PFSK-1 (cell line): ENCODE measurements around the gene SYCE3.

Experiments
- FOXP2 ChIP-seq: optimal IDR thresholded peaks from 2 replicates; pipeline ENCODE3; 2011; ENCODE audit warnings: borderline replicate concordance, control low read depth, inconsistent platforms; ENCODE audit not compliant: insufficient read depth; ENCODE audit errors: extremely low read length, extremely low read depth
- POLR2AphosphoS5 ChIP-seq: IDR thresholded peaks from 2 replicates; pipeline ENCODE4 v1.6.1; 2012; ENCODE audit warnings: low read depth, mild to moderate bottlenecking, control low read depth, low read length, moderate library complexity
- REST ChIP-seq, 2 experiments: IDR thresholded peaks; 2 replicates each; pipeline versions ENCODE4 v1.6.1 to v1.8.0; 2011 to 2012; ENCODE audit warnings: low read depth in 2 of 2, low read length in 2 of 2, control low read depth in 1 of 2, inconsistent platforms in 1 of 2, mild to moderate bottlenecking in 1 of 2, moderate library complexity in 1 of 2; ENCODE audit not compliant: insufficient read depth in 1 of 2
- SIN3A ChIP-seq: IDR thresholded peaks from 2 replicates; pipeline ENCODE4 v1.6.1; 2012; ENCODE audit warnings: mild to moderate bottlenecking, low read length, moderate library complexity, borderline replicate concordance; ENCODE audit not compliant: insufficient read depth
- TAF1 ChIP-seq: IDR thresholded peaks from 2 replicates; pipeline ENCODE4 v1.6.1; 2012; ENCODE audit warnings: low read length, control low read depth, borderline replicate concordance; ENCODE audit not compliant: insufficient read depth

Gene SYCE3

DNA sequence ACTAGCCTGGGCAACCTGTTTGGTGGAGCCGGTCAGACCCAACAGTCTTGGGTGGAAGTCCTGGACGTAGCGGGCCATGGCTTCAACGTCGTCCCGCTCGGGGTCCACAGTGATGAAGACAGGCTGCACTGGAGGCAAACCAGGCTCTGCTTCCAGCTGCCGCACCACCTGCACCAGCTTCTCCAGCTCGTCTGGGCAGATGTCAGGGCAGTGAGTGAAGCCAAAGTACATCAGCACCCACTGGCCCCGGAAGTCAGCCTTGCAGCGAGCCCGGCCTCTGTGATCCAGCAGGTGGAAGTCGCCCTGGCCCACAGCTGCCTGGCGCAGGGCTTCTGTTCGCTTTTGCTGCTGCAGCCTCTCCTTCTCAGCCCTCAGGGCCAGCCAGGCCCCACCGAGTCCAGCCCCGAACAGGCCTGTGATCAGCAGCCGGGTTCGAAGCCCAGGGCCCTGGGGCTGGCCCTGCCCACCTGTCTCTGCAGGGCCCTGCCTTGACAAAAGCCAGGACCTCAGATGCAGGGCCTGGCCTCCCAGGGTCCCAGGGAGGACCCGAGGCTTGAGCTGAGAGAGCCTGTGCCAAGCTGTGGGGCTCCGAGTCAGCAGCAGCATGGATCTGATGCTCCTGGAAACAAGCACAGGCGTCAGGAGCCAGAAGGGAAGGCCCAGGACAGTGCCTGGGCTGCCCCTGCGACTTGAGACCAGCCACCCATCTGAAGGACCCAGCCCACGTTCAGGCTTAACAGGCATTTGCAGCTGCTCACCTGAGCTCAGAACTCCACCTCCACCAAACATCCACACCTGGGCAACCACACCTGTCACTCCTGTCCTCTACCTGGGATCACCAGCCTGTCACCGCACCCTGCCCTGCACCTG lies 38.7 kb downstream of the SYCE3 start:
- TF ChIP-seq POLR2AphosphoS5 (no peak), REST (IDR thresholded peaks at IDR 0.05; ENCODE audit: insufficient read depth in 1 of 2, low read depth in 2 of 2, low read length in 2 of 2) (no peak), TAF1 (no peak), SIN3A (no peak), FOXP2 (no peak)

DNA sequence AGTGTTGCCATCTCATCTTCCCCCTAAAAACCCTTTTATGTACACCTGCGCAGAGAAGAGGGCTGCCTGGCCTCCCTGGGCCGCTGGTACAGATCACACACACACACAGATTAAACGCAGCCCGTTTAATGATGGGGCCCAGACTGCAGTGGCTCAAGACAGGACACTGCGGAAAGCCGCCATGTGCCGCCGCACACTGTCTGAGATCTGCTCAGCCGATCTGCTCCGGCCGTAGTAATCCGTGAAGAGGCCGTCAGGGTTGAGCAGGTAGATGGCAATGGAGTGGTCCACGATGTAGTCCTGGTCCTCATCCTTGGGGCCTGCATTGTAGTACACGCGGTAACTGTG lies 39.3 kb downstream of the SYCE3 start:
- no peak for TF ChIP-seq POLR2AphosphoS5
- TF ChIP-seq REST (IDR thresholded peaks at IDR 0.05; ENCODE audit: insufficient read depth in 1 of 2, low read depth in 2 of 2, low read length in 2 of 2) = no peak
- no peak for TF ChIP-seq FOXP2
- TF ChIP-seq TAF1 = no peak
- no peak for TF ChIP-seq SIN3A

GRCh38 chr22:50522806-50523438 lies 39.8 kb downstream of the SYCE3 start:
- no peak for TF ChIP-seq REST (IDR thresholded peaks at IDR 0.05; ENCODE audit: insufficient read depth in 1 of 2, low read depth in 2 of 2, low read length in 2 of 2)
- no peak for TF ChIP-seq POLR2AphosphoS5
- TF ChIP-seq TAF1 = no peak
- no peak for TF ChIP-seq SIN3A
- no peak for TF ChIP-seq FOXP2

- TF ChIP-seq POLR2AphosphoS5 = no peak
- TF ChIP-seq REST (IDR thresholded peaks at IDR 0.05; ENCODE audit: insufficient read depth in 1 of 2, low read depth in 2 of 2, low read length in 2 of 2) = no peak
- no peak for TF ChIP-seq SIN3A
- TF ChIP-seq FOXP2 = no peak
- TF ChIP-seq TAF1 = no peak
These were observed 40.4 kb downstream of the SYCE3 start for GRCh38 chr22:50522208-50522805.
